ENCODE results near the gene UGT1A6. TPM values are rescaled to one million over a fixed set of nuclear protein-coding genes. Genes with fewer than 3 reads are reported as not detected.

Gene UGT1A6
- total RNA-seq, 1 experiment from 2014 or later = 98.0 TPM

GRCh38 chr2:233686928-233687327, 5.8 kb upstream of the UGT1A6 start:
- no peak for DNase-seq
- BruUV-seq (replicated peaks) = no TSS peak
- intact Hi-C loops (cut with micrococcal nuclease; ENCODE audit: unreplicated experiment) = no loop called here
- Mint-ChIP-seq H3K4me1 (ENCODE audit: low read depth, unreplicated experiment) (peaks cover 53% of the 10 kb centered on the region), H3K27ac (ENCODE audit: unreplicated experiment) (no peak overlapping the region), H3K9me3 (ENCODE audit: low read depth, unreplicated experiment) (no peaks in the 10 kb centered on the region), H3K4me3 (ENCODE audit: low read depth, unreplicated experiment) (no peak overlapping the region), H3K36me3 (ENCODE audit: insufficient read depth, unreplicated experiment) (peaks cover 17% of the 10 kb centered on the region), H3K27me3 (ENCODE audit: unreplicated experiment) (no peaks in the 10 kb centered on the region)
- CTCF ChIA-PET = interaction anchor here (0.6 kb wide), 1 partner anchor 627 kb away, joined by 6 read pairs; no protein-coding TSS in a partner anchor
- TF ChIP-seq, protein P1, sequence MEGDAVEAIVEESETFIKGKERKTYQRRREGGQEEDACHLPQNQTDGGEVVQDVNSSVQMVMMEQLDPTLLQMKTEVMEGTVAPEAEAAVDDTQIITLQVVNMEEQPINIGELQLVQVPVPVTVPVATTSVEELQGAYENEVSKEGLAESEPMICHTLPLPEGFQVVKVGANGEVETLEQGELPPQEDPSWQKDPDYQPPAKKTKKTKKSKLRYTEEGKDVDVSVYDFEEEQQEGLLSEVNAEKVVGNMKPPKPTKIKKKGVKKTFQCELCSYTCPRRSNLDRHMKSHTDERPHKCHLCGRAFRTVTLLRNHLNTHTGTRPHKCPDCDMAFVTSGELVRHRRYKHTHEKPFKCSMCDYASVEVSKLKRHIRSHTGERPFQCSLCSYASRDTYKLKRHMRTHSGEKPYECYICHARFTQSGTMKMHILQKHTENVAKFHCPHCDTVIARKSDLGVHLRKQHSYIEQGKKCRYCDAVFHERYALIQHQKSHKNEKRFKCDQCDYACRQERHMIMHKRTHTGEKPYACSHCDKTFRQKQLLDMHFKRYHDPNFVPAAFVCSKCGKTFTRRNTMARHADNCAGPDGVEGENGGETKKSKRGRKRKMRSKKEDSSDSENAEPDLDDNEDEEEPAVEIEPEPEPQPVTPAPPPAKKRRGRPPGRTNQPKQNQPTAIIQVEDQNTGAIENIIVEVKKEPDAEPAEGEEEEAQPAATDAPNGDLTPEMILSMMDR (IDR thresholded peaks at IDR 0.05; ENCODE audit: unreplicated experiment) = no peak

- intact Hi-C loops (cut with micrococcal nuclease; ENCODE audit: unreplicated experiment) = no loop called here
- CTCF ChIA-PET = no interaction called here
- Mint-ChIP-seq H3K36me3 (ENCODE audit: insufficient read depth, unreplicated experiment) (peaks cover 29% of the 10 kb centered on the region), H3K27me3 (ENCODE audit: unreplicated experiment) (no peaks in the 10 kb centered on the region), H3K4me3 (ENCODE audit: low read depth, unreplicated experiment) (no peak overlapping the region), H3K27ac (ENCODE audit: unreplicated experiment) (peak overlapping the region; percentile 65), H3K4me1 (ENCODE audit: low read depth, unreplicated experiment) (peaks cover 56% of the 10 kb centered on the region), H3K9me3 (ENCODE audit: low read depth, unreplicated experiment) (no peaks in the 10 kb centered on the region)
- DNase-seq = no peak
- TF ChIP-seq, protein P1 (IDR thresholded peaks at IDR 0.05; ENCODE audit: unreplicated experiment) = no peak
- no TSS peak for BruUV-seq (replicated peaks)
Observed at GRCh38 chr2:233688341-233688740, 4.3 kb upstream of the UGT1A6 start.

DNA sequence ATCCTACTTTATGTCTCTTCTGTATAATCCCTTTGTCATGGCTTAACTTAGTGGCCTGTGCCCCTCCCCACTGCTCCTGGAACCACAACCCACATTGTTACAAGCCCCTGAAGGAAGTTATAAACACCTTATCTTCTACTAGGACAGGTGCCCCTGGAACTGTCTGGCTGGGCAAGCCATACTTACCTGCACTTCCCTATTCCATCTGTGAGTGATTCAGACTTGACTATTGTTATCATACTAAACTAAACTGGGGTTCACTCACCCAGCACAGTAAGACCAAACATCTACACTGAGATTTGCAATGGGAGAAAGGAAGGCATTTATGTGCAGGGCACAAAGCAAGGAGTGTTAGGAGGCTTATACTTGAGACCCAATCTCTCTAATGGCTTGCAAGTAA, 3.7 kb upstream of the UGT1A6 start:
- no TSS peak for BruUV-seq (replicated peaks)
- Mint-ChIP-seq H3K4me3 (ENCODE audit: low read depth, unreplicated experiment) (peak overlapping the region; percentile 81), H3K27ac (ENCODE audit: unreplicated experiment) (peak overlapping the region; percentile 65), H3K4me1 (ENCODE audit: low read depth, unreplicated experiment) (peaks cover 63% of the 10 kb centered on the region), H3K9me3 (ENCODE audit: low read depth, unreplicated experiment) (no peaks in the 10 kb centered on the region), H3K27me3 (ENCODE audit: unreplicated experiment) (no peaks in the 10 kb centered on the region), H3K36me3 (ENCODE audit: insufficient read depth, unreplicated experiment) (peaks cover 36% of the 10 kb centered on the region)
- TF ChIP-seq, protein P1 (IDR thresholded peaks at IDR 0.05; ENCODE audit: unreplicated experiment) = no peak
- intact Hi-C loops (cut with micrococcal nuclease; ENCODE audit: unreplicated experiment) = no loop called here
- CTCF ChIA-PET = interaction anchor here (1.5 kb wide), 1 partner anchor 17 kb away, joined by 4 read pairs; no protein-coding TSS in a partner anchor
- DNase-seq = peak; percentile 8

DNA sequence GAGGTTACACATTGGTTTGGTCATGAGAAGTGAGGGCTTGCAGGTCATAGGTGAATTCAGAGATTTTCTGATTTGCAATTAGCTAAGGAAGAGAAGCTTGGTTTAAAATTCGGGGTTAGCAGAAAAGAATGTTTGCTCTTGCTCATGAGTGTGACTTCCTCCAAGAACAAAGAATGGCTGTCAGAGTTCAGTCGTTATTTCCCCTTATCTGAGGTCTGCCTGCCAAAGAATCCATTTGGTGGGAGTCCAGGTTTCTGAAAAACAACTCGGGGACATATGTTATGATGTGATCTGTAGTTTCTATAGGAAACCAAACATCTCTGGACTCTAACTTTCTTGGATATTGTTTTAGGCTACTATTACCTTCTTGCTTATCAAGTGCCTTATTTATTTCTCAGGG, 3.2 kb upstream of the UGT1A6 start:
- H3K36me3 Mint-ChIP-seq (ENCODE audit: insufficient read depth, unreplicated experiment) = peaks cover 41% of the 10 kb centered on the region
- DNase-seq = no peak
- BruUV-seq (replicated peaks) = no TSS peak
- CTCF ChIA-PET = interaction anchor here (1.5 kb wide), 1 partner anchor 16 kb away, joined by 4 read pairs; no protein-coding TSS in a partner anchor
- H3K27ac Mint-ChIP-seq (ENCODE audit: unreplicated experiment) = peak overlapping the region; percentile 65
- no peaks in the 10 kb centered on the region for H3K27me3 Mint-ChIP-seq (ENCODE audit: unreplicated experiment)
- TF ChIP-seq, protein P1 (IDR thresholded peaks at IDR 0.05; ENCODE audit: unreplicated experiment) = no peak
- intact Hi-C loops (cut with micrococcal nuclease; ENCODE audit: unreplicated experiment) = no loop called here
- peak overlapping the region; percentile 81 for H3K4me3 Mint-ChIP-seq (ENCODE audit: low read depth, unreplicated experiment)
- H3K9me3 Mint-ChIP-seq (ENCODE audit: low read depth, unreplicated experiment) = no peaks in the 10 kb centered on the region
- H3K4me1 Mint-ChIP-seq (ENCODE audit: low read depth, unreplicated experiment) = peaks cover 67% of the 10 kb centered on the region

Measured in Calu3 (cell line).